Measurements from ENCODE around the gene DLGAP1.
"Not testable (repeated sequence)": the region's sequence is repeated elsewhere in the genome, so short reads cannot be mapped to it uniquely, and the experiment has no call there.

Gene DLGAP1

DNA sequence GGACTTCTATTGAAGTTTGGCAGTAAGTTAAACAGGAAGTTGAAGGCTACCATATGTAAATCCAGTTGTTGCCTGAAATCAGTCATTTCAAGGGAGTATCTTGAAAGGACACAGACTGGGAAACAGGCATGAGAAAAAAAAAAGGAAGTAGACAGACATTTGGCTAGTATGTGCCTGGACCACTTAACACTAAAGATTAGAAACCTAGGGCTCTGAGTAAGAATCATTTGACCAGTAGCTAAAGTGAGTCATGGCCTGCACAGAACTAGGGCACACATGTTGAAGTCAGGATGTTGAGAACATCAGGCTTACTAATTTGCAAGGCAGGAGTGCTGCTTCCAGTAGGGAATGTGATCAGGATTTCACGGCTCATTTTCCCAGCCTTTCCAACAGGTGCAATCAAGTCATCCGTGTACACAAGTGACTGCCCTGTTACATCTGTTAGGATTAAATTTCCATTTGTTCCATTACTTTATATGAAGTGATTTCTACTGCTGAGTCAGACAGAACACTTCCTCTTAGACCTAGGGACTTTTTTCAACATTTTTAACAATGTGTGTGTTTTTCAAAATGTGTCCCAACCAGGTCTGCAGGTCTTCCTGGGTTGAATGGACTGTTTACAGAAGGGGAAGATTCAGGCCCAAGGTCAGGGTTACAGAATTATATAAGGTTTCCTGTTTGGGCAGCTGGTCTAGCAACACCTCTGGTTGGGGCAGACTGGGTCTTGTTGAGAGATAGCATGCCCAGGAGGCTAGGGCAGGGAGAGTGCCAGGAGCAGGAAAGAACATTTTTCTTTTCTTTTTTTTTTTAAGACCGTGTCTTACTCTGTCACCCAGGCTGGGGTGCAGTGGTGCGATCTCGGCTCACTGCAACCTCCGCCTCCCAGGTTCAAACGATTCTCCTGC lies 859.5 kb downstream of the DLGAP1 start:
- DNase-seq, result no peak

DNA sequence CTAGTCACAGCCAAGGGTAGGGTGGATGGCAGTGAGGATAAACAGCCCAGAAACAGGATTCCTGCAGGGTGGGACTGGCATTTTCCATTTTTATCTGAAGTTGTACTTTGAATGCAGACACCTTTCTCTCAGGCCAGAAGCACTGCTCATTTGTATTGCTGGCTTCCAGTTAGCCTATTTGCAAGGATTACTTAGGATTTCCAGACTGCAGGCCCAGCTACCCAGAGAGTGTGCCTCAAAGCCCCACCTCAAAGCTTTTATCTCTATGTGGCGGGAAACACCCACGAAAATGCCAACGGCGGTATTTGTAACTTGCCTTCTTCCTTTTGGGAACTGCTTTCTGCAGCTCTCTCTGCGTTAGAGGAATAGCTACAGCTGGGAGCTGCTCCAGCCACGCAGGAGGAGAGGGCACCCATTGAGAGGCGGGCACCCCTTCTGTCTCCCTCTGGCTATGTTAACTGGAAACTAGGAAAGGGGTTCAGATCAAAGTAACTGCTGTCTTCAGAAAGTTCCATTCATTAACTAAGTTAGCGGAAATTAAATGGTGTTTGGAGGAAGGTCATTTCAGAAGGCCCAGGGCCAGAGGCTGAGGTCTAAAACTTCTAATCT lies 860.2 kb downstream of the DLGAP1 start:
- DNase-seq, result no peak

DNA sequence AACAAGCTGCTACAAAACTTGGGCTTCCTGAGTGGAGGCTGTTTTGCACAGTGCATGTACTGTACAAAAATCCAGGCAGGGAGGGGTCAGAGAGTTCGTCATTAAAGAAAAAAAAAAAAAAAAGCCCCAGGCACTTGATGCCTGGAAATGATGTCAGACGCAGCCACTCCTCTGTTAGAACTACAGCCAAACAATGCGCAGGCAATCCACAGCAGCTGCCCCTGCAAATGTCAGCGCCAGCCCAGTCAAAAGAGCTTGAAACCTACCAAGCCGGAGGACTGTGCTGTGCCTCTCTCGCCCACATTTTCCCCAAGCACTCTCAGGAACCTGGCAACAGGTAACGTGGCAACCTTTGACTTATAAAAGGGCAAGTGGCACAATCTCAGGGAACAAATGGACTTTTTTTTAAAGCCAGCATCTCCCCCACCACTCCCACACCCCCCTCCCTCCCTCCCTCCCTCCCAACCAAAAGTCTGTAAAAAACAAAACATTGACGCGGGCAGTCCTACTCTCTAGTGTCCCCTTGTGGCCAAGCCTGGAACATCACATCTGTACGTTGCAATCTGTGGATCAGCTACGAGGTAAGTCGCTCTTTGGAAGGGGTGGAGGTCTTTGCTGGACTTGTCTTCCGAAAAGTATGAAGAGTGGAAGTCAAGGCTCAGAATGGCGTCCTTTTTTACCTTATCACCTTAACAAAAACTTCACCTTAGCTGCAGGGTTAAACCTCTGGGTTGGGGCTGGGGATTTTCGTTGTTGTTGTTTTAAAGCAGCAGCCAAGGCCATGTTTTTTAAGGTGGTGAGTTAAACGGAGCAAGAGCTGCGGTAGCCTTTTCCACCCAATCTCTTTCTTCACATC lies 861.0 kb downstream of the DLGAP1 start:
- peak; percentile 75 for DNase-seq

- DNase-seq, result no peak
Observed at GRCh38 chr18:3593381-3593903, 861.7 kb downstream of the DLGAP1 start.

DNA sequence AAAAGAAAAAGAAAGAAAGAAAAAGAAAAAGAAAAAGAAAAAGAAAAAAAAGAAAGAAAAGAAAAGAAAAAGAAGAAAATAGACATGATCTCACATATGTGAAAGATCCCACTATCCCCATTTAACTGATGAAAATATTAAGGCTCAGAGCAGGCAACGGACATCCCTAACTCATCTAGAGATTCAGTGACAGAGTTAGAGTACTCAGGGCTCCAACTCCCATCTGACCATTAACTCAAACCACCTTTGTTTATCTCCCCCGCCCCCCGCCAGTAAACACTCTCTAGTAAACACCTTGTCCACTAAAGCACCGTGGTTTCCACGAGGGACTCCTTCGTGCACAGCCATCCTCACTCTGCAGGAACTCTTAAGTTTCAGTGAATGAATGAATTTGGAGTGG lies 862.2 kb downstream of the DLGAP1 start:
- DNase-seq, result no peak

DNA sequence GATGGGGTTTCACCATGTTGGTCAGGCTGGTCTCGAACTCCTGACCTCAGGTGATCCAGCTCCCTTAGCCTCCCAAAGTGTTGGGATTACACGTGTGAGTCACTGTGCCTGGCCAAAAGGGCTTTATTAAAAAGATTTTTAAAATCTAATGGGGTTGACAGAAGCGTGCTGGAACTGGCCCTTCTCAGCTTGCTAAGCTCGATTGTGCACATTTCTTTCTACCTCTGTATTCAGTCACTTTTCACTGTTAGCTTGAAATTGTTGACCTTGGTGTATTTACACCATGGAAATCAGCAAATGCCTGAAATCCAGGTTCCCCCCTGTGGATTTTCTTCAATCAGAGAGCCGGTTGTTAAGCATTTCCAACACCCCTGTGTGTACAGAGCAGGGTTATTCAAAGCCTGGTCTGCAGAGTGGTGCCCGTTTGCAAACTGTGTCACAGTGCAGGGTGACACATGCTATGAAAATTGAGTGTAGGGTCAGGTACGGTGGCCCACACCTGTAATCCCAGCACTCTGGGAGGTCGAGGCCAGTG lies 864.9 kb downstream of the DLGAP1 start:
- DNase-seq, result no peak

GRCh38 chr18:3585656-3586509 lies 869.2 kb downstream of the DLGAP1 start:
- no peak for DNase-seq

DNA sequence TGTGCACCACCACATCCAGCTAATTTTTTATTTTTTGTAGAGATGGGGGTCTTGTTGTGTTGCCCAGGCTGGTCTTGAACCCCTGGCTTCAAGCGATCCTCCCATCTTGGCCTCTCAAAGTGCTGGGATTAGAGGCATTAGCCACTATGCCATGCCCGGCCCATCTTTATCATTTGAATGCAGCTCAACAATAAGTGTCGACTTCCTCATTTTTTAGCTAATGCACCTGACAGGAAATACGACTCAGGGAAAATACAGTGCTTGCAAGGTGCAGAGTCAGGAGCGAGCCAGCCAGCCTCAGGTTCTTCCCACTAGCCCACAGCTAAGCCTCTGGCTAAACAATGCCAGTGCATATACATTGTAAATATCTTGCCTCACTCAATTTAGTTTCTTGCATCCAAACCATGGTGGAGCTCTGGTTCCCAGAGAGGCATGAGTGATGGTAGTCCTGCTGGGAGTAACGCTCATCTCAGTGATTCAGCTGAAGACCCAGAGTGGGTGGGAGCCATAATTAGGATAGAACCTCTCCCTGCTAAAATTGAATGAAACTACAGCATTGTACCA lies 870.1 kb downstream of the DLGAP1 start:
- no peak for DNase-seq

DNA sequence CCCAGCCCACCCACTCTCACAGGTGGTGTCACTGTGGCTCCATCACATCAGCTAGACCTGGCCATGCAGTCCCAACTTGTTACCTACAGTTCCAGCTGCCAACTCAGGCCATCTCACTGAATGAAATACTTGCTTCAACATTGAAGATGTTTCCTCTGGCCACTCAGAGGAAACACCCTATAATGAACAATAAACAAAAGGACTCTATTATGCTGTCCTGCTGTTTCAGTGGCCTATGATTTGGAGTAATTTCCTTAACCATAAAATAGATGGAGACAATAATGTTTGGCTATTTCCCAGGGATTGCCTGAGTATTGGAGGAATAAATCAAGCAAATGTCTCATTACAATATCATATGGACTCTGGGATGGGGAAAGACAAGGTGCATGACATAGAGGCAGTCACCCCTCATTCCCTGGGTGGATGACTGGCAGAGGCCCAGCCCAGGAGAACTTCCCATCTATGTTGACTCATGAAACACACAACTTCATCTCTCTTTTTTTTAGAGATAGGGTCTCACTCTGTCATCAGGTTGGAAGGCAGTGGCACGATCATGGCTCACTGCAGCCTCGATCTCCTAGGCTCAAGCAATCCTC lies 870.7 kb downstream of the DLGAP1 start:
- DNase-seq, result no peak

GRCh38 chr18:3583873-3584247 lies 871.2 kb downstream of the DLGAP1 start:
- DNase-seq, result no peak

DNA sequence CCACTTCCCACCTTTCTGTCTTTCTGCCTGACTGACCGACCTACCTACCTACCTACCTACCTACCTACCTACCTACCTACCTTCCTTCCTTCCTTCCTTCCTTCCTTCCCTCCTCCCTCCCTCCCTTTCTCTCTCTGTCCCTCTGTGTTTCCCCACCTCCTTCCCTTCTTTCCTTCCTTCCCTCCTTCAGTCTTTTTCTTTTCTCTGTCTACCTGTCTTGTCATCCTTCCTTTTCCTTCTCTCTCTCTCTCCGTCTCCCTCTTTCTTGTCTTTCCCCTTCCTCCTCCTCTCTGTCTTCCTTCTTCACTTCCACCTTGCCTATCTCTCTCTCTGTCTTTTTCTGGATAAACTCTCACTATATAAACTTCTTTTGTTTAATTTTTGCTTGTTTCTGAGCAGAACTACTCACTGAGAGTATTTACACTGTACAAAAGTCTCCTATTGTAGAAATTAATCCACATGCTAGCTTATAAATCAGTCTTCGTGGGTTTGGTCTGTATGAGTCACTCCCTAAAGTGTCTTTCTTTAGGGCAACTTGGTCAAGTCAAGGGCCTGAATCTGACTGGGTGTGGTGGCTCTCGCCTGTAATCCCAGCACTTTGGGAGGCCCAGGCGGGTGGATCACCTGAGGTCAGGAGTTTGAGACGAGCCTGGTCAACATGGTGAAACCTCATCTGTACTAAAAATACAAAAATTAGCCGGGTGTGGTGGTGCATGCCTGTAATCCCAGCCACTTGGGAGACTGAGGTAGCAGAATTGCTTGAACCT lies 871.8 kb downstream of the DLGAP1 start:
- DNase-seq, result not testable (repeated sequence)

DNA sequence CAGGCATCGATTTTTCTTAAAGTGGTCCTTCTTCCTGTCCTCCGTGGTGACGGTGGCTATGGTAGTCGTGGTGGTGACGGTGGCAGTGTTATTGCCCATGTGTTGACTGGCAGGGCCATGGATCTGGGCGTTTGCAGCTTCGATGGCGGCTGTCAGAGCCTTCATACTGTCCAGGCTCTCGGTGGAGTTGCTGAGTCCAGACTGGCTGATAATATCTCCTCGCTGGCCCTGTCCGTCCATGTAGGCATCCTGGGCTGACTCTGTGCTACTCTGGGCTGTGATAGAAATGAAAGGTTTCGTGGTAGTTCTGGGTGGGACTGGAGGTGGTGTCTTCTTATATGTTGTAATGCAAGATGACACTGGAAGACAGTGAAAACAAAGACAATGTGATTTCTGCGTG lies 873.2 kb downstream of the DLGAP1 start:
- DNase-seq, result no peak

- not testable (repeated sequence) for DNase-seq
Observed at GRCh38 chr18:3580523-3581025, 874.5 kb downstream of the DLGAP1 start.

DNA sequence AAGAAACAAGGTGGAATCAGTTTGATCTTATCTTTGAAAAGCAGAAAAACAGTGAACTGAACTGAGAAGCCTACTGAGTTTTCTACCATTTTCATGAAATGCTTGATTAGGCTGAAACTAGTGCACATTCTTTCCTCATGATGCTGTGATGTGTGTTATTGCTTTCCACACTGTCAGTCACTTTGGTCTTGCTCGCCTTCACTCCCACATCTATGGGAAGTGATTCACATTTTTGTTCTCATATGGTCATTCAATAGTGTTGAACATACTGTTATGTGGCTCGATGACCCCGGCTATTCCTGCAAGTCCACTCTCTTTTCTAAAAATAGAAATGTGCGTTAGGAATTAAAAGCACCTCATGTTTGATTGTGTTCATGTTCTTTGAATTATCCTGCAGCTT lies 875.4 kb downstream of the DLGAP1 start:
- DNase-seq, result no peak

- no peak for DNase-seq
Observed at GRCh38 chr18:3578621-3579020, 876.5 kb downstream of the DLGAP1 start.

DNA sequence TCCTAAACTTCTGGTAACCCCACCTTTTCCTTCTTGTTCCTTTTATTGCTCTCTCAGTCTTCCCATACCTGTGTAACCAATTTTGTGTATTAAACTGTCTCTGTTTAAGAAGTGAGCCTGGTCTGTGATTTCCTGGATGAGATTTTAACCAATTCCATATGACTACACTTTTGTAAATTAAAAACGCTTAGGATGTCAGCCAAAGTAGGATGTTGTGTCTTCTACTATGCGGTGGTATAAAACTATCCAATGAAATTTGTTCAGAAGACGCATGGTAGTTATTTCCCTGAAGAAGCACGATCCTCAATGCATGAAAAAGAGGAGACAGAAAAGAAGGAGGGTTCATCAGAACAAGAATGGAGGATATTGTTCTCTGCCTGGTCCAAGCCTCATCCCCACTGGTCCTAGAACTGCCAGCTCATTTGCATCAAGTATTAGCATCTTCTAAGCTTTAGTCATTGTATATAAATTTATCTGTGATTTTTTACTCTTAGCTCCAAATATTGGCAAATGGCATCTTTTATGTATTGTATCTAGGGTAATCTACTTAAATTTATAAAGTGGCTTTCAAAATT lies 877.7 kb downstream of the DLGAP1 start:
- DNase-seq, result no peak

DNA sequence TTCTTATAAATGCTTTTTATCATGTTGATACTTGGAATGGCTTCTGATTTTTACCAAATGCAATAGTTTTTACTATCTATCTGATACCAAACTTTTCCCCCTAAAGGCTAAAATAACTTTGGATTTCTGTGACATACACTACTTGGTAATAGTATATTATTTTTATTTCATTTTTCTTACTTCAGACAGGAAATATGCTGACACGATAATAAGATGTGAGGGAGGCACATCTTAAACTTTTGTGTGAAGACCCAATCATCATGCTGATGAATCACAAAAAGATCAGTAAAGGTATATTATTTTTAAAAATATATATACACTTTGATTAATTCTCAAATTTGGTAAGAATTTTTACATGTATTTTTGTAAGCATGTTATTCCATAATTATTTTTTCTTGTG lies 882.3 kb downstream of the DLGAP1 start:
- no peak for DNase-seq

- no peak for DNase-seq
Observed at GRCh38 chr18:3566851-3567250, 888.3 kb downstream of the DLGAP1 start.

DNA sequence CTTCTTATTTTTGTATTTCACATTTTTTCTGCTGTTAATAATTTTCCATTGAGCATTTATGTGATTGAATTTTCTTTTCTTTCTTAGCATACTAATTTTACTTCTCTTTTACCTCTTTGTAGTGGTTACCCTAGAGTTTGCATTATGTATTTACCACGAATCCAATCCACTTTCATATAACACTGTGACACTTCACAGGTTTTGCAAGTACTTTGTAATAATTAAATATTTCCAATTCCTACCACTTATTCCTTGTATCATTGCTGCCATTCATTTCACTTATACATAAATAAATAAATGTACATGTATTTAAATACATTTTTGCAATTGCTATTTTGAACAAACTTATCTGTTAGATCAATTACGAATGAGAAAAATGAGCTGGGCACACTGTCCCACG lies 894.4 kb downstream of the DLGAP1 start:
- DNase-seq, result no peak

Measured in T1000 (cell line).